ENCODE measurements around the gene NEK1. TPM values are rescaled to one million over a fixed set of nuclear protein-coding genes. Genes with fewer than 3 reads are reported as not detected.
"Not testable (repeated sequence)": the region's sequence is repeated elsewhere in the genome, so short reads cannot be mapped to it uniquely, and the experiment has no call there.

Gene NEK1
- total and polyA plus RNA-seq, 7 experiments from 2014 or later: 7.8 to 21.0 (median 13.9) TPM

- CTCF ChIA-PET: not testable (repeated sequence)
Measured at GRCh38 chr4:169546548-169546947, 65.8 kb downstream of the NEK1 start.

GRCh38 chr4:169540774-169541173, 71.6 kb downstream of the NEK1 start:
- H3K27ac Mint-ChIP-seq: peak overlapping the region in 1 of 9 donors; percentile 0
- CTCF ChIA-PET: no interaction called here
- Histone ChIP-seq H3K36me3 (ENCODE audit: control insufficient read depth in 2 of 3, insufficient read depth in 3 of 3, low read length in 3 of 3) (no peaks in the 10 kb centered on the region), H3K9me3 (ENCODE audit: control insufficient read depth in 2 of 3, low read length in 3 of 3) (peaks cover 0 to 7% (median 0%) of the 10 kb centered on the region in 3 experiments), H3K4me1 (ENCODE audit: control insufficient read depth in 2 of 2, insufficient read depth in 2 of 2, low read length in 2 of 2) (no peaks in the 10 kb centered on the region), H3K27ac (ENCODE audit: low read depth, low read length) (no peak overlapping the region), H3K27me3 (ENCODE audit: control insufficient read depth in 2 of 2, insufficient read depth in 2 of 2, low read length in 2 of 2) (no peaks in the 10 kb centered on the region), H3K4me3 (ENCODE audit: low read length) (no peak overlapping the region)
- no peak overlapping the region for H3K4me3 Mint-ChIP-seq
- no peaks in the 10 kb centered on the region for H3K4me1 Mint-ChIP-seq
- POLR2A ChIA-PET: no interaction called here
- DNase-seq (no peak), ATAC-seq (no peak)
- intact Hi-C loops (cut with micrococcal nuclease): no loop called here
- H3K9me3 Mint-ChIP-seq: peaks cover 6 to 49% (median 21%) of the 10 kb centered on the region in 11 donors
- H3K36me3 Mint-ChIP-seq: peaks cover 6 to 46% (median 30%) of the 10 kb centered on the region in 5 donors
- H3K27me3 Mint-ChIP-seq: no peaks in the 10 kb centered on the region

More at GRCh38 chr4:169546548-169546947, 65.8 kb downstream of the NEK1 start:
- ATAC-seq; POLR2A ChIA-PET; H3K27ac ChIP-seq (ENCODE audit: low read depth, low read length); H3K4me3 ChIP-seq (ENCODE audit: low read length); H3K27me3 ChIP-seq (ENCODE audit: control insufficient read depth in 2 of 2, insufficient read depth in 2 of 2, low read length in 2 of 2); H3K4me1 Mint-ChIP-seq; H3K9me3 ChIP-seq (ENCODE audit: control insufficient read depth in 2 of 3, low read length in 3 of 3); H3K27me3 Mint-ChIP-seq; H3K4me1 ChIP-seq (ENCODE audit: control insufficient read depth in 2 of 2, insufficient read depth in 2 of 2, low read length in 2 of 2); H3K27ac Mint-ChIP-seq; H3K4me3 Mint-ChIP-seq; DNase-seq; H3K36me3 ChIP-seq (ENCODE audit: control insufficient read depth in 2 of 3, insufficient read depth in 3 of 3, low read length in 3 of 3); intact Hi-C loops (cut with micrococcal nuclease): not testable (repeated sequence)
- H3K9me3 Mint-ChIP-seq: peaks cover 11 to 63% (median 34%) of the 10 kb centered on the region in 11 donors
- H3K36me3 Mint-ChIP-seq: peaks cover 15 to 41% (median 35%) of the 10 kb centered on the region in 5 donors

- no peaks in the 10 kb centered on the region for H3K9me3 ChIP-seq (ENCODE audit: control insufficient read depth in 2 of 3, low read length in 3 of 3)
- H3K27me3 ChIP-seq (ENCODE audit: control insufficient read depth in 2 of 2, insufficient read depth in 2 of 2, low read length in 2 of 2): no peaks in the 10 kb centered on the region
- no peaks in the 10 kb centered on the region for H3K4me1 ChIP-seq (ENCODE audit: control insufficient read depth in 2 of 2, insufficient read depth in 2 of 2, low read length in 2 of 2)
- no peaks in the 10 kb centered on the region for H3K27me3 Mint-ChIP-seq
- no peak overlapping the region for H3K27ac ChIP-seq (ENCODE audit: low read depth, low read length)
- no peak overlapping the region for H3K4me3 ChIP-seq (ENCODE audit: low read length)
- peaks cover 0 to 2% (median 0%) of the 10 kb centered on the region in 11 donors for H3K9me3 Mint-ChIP-seq
- H3K4me1 Mint-ChIP-seq: peaks cover 0 to 2% (median 0%) of the 10 kb centered on the region in 7 donors
- no peak for ATAC-seq
- CTCF ChIA-PET: no interaction called here
- intact Hi-C loops (cut with micrococcal nuclease): no loop called here
- POLR2A ChIA-PET: no interaction called here
- H3K4me3 Mint-ChIP-seq: no peak overlapping the region
- peaks cover 19 to 87% (median 77%) of the 10 kb centered on the region in 5 donors for H3K36me3 Mint-ChIP-seq
- H3K36me3 ChIP-seq (ENCODE audit: control insufficient read depth in 2 of 3, insufficient read depth in 3 of 3, low read length in 3 of 3): peaks cover 0 to 14% (median 0%) of the 10 kb centered on the region in 3 experiments
- no peak for DNase-seq
- no peak overlapping the region for H3K27ac Mint-ChIP-seq
Measured at GRCh38 chr4:169530048-169530447, 82.3 kb downstream of the NEK1 start.

GRCh38 chr4:169523796-169524195, 88.6 kb downstream of the NEK1 start:
- Mint-ChIP-seq H3K9me3 (peaks cover 0 to 7% (median 4%) of the 10 kb centered on the region in 11 donors), H3K36me3 (peaks cover 23 to 60% (median 55%) of the 10 kb centered on the region in 5 donors), H3K27ac (no peak overlapping the region), H3K27me3 (no peaks in the 10 kb centered on the region), H3K4me3 (no peak overlapping the region), H3K4me1 (no peaks in the 10 kb centered on the region)
- POLR2A ChIA-PET: no interaction called here
- DNase-seq (no peak), ATAC-seq (no peak)
- Histone ChIP-seq H3K9me3 (ENCODE audit: control insufficient read depth in 2 of 3, low read length in 3 of 3) (no peaks in the 10 kb centered on the region), H3K27ac (ENCODE audit: low read depth, low read length) (no peak overlapping the region), H3K36me3 (ENCODE audit: control insufficient read depth in 2 of 3, insufficient read depth in 3 of 3, low read length in 3 of 3) (no peaks in the 10 kb centered on the region), H3K4me1 (ENCODE audit: control insufficient read depth in 2 of 2, insufficient read depth in 2 of 2, low read length in 2 of 2) (no peaks in the 10 kb centered on the region), H3K4me3 (ENCODE audit: low read length) (no peak overlapping the region), H3K27me3 (ENCODE audit: control insufficient read depth in 2 of 2, insufficient read depth in 2 of 2, low read length in 2 of 2) (no peaks in the 10 kb centered on the region)
- intact Hi-C loops (cut with micrococcal nuclease): no loop called here
- CTCF ChIA-PET: no interaction called here

- Histone ChIP-seq H3K36me3 (ENCODE audit: control insufficient read depth in 2 of 3, insufficient read depth in 3 of 3, low read length in 3 of 3) (peaks cover 0 to 3% (median 0%) of the 10 kb centered on the region in 3 experiments), H3K27ac (ENCODE audit: low read depth, low read length) (no peak overlapping the region), H3K4me3 (ENCODE audit: low read length) (no peak overlapping the region), H3K4me1 (ENCODE audit: control insufficient read depth in 2 of 2, insufficient read depth in 2 of 2, low read length in 2 of 2) (no peaks in the 10 kb centered on the region), H3K9me3 (ENCODE audit: control insufficient read depth in 2 of 3, low read length in 3 of 3) (no peaks in the 10 kb centered on the region), H3K27me3 (ENCODE audit: control insufficient read depth in 2 of 2, insufficient read depth in 2 of 2, low read length in 2 of 2) (no peaks in the 10 kb centered on the region)
- Mint-ChIP-seq H3K4me3 (no peak overlapping the region), H3K9me3 (peaks cover 0 to 1% (median 0%) of the 10 kb centered on the region in 11 donors), H3K27me3 (no peaks in the 10 kb centered on the region), H3K36me3 (peaks cover 0 to 28% (median 12%) of the 10 kb centered on the region in 5 donors), H3K27ac (peak overlapping the region in 1 of 9 donors; percentile 4), H3K4me1 (no peaks in the 10 kb centered on the region)
- ChIA-PET POLR2A (no interaction called here), CTCF (no interaction called here)
- intact Hi-C loops (cut with micrococcal nuclease): no loop called here
- DNase-seq (no peak), ATAC-seq (no peak)
Measured at GRCh38 chr4:169510617-169511016, 101.8 kb downstream of the NEK1 start.

GRCh38 chr4:169506903-169507302, 105.5 kb downstream of the NEK1 start:
- H3K27ac ChIP-seq (ENCODE audit: low read depth, low read length): no peak overlapping the region
- H3K27ac Mint-ChIP-seq: peak overlapping the region in 1 of 9 donors; percentile 56
- intact Hi-C loops (cut with micrococcal nuclease): no loop called here
- H3K9me3 ChIP-seq (ENCODE audit: control insufficient read depth in 2 of 3, low read length in 3 of 3): no peaks in the 10 kb centered on the region
- no peak overlapping the region for H3K4me3 Mint-ChIP-seq
- H3K36me3 Mint-ChIP-seq: peaks cover 18 to 59% (median 48%) of the 10 kb centered on the region in 5 donors
- CTCF ChIA-PET: no interaction called here
- no peaks in the 10 kb centered on the region for H3K4me1 ChIP-seq (ENCODE audit: control insufficient read depth in 2 of 2, insufficient read depth in 2 of 2, low read length in 2 of 2)
- no peaks in the 10 kb centered on the region for H3K27me3 ChIP-seq (ENCODE audit: control insufficient read depth in 2 of 2, insufficient read depth in 2 of 2, low read length in 2 of 2)
- peaks cover 0 to 9% (median 0%) of the 10 kb centered on the region in 3 experiments for H3K36me3 ChIP-seq (ENCODE audit: control insufficient read depth in 2 of 3, insufficient read depth in 3 of 3, low read length in 3 of 3)
- peaks cover 0 to 26% (median 12%) of the 10 kb centered on the region in 11 donors for H3K9me3 Mint-ChIP-seq
- H3K27me3 Mint-ChIP-seq: no peaks in the 10 kb centered on the region
- H3K4me1 Mint-ChIP-seq: no peaks in the 10 kb centered on the region
- ATAC-seq (no peak), DNase-seq (no peak)
- POLR2A ChIA-PET: no interaction called here
- H3K4me3 ChIP-seq (ENCODE audit: low read length): no peak overlapping the region

- POLR2A ChIA-PET; CTCF ChIA-PET; H3K27me3 Mint-ChIP-seq; H3K27me3 ChIP-seq (ENCODE audit: control insufficient read depth in 2 of 2, insufficient read depth in 2 of 2, low read length in 2 of 2); H3K4me1 ChIP-seq (ENCODE audit: control insufficient read depth in 2 of 2, insufficient read depth in 2 of 2, low read length in 2 of 2); intact Hi-C loops (cut with micrococcal nuclease); H3K4me1 Mint-ChIP-seq; DNase-seq; H3K27ac ChIP-seq (ENCODE audit: low read depth, low read length); H3K27ac Mint-ChIP-seq; H3K4me3 Mint-ChIP-seq; ATAC-seq; H3K9me3 ChIP-seq (ENCODE audit: control insufficient read depth in 2 of 3, low read length in 3 of 3); H3K4me3 ChIP-seq (ENCODE audit: low read length): not testable (repeated sequence)
- Mint-ChIP-seq H3K36me3 (peaks cover 29 to 59% (median 53%) of the 10 kb centered on the region in 5 donors), H3K9me3 (peaks cover 2 to 41% (median 18%) of the 10 kb centered on the region in 11 donors)
- H3K36me3 ChIP-seq (ENCODE audit: control insufficient read depth in 2 of 3, insufficient read depth in 3 of 3, low read length in 3 of 3): peaks cover 0 to 11% (median 0%) of the 10 kb centered on the region in 3 experiments
Measured at GRCh38 chr4:169499907-169500306, 112.5 kb downstream of the NEK1 start.

Data from naive thymus-derived CD4-positive, alpha-beta T cell (primary cell).